ENCODE measurements around the gene MRPL21.

- TF ChIP-seq POLR2AphosphoS5 (IDR thresholded peaks at IDR 0.05; ENCODE audit: low read depth, low read length) (no peak), POLR2A (IDR thresholded peaks at IDR 0.05; ENCODE audit: low read depth, low read length) (no peak)
Observed at GRCh38 chr11:68859123-68859522, 44.5 kb downstream of the MRPL21 start.

All from GM12892 (cell line).